ENCODE measurements around the gene P4HA1.
A peak's percentile ranks its signal among the peaks of the same experiment; 100 is the strongest.
"Not testable (repeated sequence)": the region's sequence is repeated elsewhere in the genome, so short reads cannot be mapped to it uniquely, and the experiment has no call there.

The P4HA1 gene

DNA sequence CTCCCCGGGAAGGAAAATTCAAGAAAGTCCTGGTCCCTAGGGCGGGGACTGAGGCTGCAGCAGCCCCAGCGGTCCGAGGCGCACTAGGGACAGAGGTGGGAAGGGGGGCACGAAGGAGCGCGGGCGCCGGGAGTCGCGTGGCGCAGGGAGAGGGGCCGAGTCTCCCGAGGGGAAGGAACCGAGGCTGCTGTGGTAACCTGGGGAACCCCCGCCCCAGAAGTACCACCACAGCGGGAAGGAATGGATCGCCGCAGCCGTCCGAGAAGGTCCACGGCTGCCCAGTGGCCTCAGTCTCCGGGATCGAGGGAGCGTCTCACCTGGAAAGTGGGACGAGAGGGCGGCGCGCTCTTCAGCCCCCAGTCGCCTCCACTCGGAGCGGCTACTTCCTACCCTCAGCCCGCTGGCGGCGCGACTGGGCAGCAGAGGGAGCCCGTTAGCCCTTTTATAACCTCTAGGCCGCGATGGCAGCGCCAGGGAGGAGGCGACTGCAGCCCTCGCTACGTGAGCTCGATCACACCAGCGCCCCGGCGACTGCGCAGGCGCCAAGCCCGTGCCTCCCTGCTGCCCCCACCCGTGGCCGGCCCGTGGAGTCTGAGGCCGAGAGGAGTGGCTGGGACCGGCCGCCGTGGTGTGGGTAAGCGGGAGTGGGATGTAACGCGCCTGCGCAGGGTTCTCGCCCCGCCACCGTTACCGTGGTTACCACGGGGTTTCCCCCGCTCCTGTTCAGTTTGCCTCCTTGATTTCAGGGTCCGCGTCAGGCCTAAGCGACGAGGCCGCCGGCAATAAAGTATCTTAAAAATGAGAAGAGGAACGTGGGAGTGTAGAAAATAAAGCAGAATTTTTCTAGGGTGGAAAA, at the start of gene P4HA1:
P4HA1 (minus strand) TSS at position 418 of the 856 bp plus-strand sequence. CDS start 21,983 bp downstream, outside the sequence.
- peak; percentile 99 for DNase-seq (ENCODE audit: low read depth, low spot score)

DNA sequence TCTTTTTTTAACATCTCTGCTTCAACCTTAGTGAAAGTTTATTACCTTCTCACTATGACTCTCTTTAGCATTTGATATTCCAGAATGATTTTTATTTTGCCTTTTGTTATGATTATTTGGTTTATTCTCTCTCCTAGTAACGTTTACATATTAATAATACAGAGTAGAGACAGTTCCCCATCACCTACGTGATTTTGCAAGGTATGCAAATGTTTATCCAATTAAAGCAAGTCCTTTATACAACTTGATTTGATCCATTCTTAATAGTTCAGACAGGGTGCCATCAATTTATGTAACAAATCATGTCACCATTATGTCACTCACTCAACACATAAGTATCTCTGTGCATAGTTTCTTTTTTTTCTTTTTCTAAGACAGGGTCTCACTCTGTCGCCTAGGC, 44.9 kb upstream of the P4HA1 start:
- no peak for DNase-seq (ENCODE audit: low read depth, low spot score)

DNA sequence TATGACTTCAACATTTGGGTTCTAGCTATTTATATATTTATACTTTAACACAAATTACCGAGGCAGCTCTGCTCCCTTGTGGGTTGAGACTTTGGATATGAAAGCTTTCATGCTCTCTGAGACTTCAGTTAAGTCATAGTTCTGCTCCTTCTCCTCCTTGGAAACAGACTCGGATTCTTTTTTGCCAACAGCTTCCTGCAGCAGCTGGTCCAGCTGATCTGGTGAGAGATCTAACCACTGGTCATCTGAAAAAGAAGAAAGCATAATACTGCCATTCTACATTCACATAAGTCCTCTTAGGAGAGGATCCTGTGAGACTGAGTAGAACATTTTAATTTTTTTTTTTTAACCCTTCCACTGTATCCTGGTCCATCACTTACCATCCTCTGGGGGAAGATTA, 42.6 kb upstream of the P4HA1 start:
- no peak for DNase-seq (ENCODE audit: low read depth, low spot score)

DNA sequence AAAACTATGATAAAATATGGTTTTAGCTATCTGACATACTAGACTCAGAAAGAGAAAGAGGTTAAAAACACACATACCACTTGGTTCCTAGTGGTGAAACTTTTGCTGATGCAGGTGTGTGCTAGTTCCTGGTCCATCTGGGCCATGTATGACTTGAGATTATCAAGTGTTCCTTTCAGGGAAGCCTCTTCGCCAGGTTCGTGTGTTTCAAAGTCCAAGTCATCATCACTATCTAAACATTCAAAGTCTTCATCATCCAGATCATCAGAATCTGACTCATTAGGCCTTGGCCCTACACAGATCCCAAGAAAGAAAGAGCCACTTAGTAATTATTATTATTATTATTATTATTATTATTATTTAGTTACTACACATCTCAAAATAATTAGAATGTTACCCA, 40.0 kb upstream of the P4HA1 start:
- no peak for DNase-seq (ENCODE audit: low read depth, low spot score)

DNA sequence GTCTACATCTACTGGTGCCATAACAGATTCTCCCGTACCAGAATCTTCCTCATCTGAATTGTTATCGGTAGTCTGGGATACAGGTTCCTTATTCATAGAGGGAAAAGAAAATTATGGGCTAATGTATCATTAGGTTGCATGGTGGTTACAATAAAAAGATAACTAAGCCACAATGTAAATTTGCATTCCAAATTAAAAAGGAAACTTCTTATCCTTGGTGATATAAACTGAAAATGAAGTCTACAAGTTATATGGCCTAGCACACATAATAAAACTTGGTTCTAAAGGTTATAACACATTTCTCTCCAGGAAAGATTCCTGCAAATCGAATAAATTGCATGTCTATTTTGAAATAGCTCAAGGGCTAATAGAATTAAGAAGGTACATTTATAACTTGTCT, 38.1 kb upstream of the P4HA1 start:
- no peak for DNase-seq (ENCODE audit: low read depth, low spot score)

DNA sequence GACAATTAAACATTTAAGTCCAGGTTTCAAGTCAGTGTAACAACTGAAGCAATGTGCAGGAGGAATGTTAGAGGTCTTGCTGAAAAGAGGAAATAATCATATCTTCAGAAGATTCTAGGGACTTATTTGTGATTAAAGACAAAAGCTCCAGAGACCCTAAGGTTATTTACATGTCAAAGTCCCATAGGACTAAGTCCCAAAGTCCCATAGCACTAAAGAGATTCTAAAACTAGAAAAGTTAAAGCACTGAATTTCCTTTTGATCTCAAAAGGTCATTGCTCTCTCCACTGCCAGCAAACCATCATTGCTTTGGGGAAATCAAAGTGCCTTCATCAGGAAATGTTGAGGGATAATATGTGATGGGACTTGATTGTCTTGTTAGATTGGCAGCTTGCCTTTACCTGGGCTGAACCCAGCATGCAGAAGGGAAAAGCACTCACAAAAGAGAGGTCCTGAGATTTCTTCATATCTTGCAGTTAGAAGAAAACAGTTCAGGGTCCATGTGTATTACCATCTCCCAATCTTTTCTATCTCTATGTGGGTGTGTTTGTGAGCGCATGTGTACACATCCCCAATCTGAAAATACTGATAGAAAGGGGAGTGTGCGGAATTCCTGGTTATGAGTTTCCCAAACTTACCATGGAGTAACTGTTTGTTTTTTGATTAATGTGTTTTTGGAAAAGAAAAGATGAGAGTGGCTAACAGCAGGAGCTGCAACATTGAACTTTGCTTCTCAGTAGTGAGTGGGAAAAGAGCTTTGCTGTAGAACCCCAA, 35.4 kb upstream of the P4HA1 start:
- DNase-seq (ENCODE audit: low read depth, low spot score): no peak

DNA sequence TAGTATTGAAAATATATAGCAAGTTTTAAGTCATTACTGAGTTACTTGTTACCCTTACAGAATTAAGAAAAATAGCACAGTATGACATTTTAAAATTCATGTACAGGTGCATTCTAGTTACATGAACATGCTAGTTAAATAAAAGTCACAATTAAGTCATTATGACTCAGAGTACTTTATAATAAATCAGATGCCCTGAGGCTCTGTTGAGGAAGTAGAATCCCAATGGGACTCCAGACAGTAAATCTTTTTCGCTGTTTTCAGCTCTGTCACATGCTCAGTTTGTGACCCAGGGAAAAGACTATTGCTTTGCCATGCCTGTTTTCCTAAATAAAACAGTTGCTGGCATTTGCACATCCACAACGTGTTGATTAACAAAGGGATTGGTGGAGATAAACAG, 34.6 kb upstream of the P4HA1 start:
- no peak for DNase-seq (ENCODE audit: low read depth, low spot score)

DNA sequence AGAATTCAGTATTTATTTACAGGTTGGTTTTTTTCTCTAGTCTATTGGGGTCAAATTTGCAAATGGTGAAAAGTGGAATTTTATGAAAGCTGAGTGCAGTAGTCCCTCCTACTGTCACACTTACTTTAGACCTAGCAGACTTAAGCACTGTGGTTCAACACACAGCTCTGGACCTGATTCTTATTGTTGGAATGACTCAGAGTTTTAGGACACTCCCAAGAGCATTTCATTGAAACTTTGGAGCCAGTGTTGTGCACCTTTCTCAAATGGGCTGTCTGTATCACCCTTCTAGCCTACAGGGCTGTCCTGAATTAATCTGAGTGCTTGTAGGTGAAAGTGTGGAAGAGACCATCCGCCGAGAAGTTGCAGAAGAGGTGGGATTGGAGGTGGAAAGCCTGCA, 29.7 kb upstream of the P4HA1 start:
- no peak for DNase-seq (ENCODE audit: low read depth, low spot score)

DNA sequence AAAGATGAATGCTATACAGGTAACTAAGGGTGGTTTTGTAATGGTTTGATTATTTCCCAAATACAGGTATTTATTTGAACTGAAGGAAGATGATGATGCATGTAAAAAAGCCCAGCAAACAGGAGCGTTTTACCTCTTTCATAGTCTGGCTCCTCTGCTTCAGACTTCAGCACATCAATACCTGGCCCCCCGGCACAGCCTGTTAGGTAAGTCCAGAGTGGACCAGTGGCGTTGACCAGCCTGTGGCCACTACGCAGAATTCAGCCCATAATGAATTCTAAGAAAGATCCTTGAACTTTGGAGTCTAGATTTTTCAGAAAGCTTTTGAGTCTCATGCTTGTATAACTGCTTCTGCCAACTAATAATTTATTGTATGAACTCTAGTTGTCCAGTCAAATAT, 23.3 kb upstream of the P4HA1 start:
- DNase-seq (ENCODE audit: low read depth, low spot score): no peak

DNA sequence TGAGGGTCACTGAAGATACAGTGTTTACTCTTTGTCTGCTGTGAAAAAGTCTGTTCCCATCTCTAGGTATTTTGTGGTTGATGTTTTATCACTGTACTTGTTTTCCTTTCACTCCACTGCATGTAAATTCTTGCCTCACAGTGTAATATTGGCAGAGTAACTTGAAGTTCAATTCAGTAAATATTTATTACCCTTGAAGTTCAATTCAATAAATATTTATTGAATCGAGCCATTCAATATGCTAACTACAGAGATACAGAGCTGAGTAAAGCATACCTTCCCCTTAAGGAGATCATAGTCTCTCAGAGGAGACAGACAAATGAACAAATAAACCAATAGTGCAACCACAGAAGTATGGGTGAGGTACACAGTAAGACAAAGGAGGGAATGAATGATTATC, 22.8 kb upstream of the P4HA1 start:
- no peak for DNase-seq (ENCODE audit: low read depth, low spot score)

DNA sequence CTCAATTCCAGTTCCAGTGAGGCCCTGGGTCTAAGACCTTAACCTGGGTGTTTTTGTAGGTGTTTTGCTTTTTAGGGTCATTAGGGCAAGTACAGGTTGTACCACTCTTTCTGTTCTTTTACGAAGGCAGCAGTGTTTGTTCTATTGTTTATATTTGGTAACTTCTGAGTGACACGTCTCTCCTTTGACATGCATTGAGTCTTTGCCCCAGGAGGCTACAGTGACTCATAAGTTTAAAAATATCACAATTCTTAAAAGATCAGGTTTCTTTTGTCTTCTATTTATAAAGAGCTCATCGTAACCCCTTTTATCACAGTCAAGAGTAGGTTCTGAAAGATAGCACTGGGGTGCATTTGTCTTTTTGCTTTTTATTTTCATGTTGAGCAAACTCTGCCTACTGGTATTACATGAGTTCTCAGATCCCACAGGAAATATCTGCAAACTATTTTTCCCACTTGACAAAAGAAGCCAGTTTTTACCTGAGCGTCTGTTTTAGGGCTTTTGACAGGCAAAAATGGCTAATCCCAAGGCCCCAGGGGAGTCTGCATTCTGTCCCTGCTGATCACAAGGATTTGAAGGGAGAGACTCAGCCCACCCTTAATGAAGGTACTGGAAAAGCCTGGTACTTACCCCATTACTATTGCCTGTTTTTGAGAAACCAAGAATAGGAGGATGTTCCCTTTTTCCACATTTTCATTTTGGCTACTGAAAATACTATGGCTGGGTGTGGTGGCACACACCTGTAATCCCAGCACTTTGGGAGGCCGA, 21.5 kb upstream of the P4HA1 start:
- peak; percentile 18 for DNase-seq (ENCODE audit: low read depth, low spot score)

DNA sequence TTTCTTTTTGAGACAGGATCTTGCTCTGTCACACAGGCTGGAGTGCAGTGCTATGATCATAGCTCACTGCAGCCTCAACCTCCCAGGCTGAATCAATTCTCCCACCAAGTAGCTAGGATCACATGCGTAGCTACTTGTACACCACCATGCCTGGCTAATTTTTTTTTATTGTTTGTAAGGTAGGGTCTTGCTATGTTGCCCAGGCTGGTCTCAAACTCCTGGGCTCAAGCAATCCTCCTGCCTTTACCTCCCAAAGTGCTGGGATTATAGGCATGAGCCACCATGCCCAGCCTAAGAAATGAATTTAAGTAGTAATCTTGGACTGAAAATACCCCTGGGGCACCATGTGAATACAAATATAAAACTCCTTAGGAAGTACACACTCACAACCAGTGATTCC, 19.4 kb upstream of the P4HA1 start:
- DNase-seq (ENCODE audit: low read depth, low spot score): no peak

DNA sequence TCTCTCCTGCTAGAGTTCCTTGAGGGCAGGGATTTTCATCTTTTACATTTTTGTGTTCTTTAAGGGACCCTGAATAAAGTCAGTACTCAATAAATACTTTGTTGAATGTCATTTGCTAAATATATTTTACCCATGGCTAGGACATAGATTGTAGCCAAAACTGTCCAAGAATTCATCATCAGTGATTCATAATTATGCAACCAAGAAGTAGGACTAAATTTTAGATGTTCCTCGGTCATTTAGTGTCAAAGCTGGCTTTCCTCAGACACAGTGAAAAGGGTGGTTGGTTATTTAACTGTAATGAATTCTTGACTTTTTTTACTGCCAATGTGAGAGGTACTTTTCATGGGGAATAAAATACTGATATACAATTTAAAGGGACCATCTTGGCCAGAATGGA, 16.9 kb upstream of the P4HA1 start:
- DNase-seq (ENCODE audit: low read depth, low spot score): no peak

DNA sequence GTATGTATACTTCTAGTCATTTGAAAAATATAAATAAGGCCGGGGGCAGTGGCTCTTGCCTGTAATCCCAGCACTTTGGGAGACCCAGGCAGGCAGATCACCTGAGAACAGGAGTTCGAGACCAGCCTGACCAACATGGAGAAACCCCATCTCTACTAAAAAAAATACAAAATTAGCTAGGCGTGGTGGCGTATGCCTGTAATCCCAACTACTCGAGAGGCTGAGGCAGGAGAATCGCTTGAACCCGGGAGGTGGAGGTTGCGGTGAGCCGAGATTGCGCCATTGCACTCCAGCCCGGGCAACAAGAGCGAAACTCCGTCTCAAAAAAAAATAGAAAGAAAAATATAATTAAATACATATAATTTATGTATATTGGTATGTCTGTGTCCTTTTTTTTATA, 15.4 kb upstream of the P4HA1 start:
- DNase-seq (ENCODE audit: low read depth, low spot score): not testable (repeated sequence)

DNA sequence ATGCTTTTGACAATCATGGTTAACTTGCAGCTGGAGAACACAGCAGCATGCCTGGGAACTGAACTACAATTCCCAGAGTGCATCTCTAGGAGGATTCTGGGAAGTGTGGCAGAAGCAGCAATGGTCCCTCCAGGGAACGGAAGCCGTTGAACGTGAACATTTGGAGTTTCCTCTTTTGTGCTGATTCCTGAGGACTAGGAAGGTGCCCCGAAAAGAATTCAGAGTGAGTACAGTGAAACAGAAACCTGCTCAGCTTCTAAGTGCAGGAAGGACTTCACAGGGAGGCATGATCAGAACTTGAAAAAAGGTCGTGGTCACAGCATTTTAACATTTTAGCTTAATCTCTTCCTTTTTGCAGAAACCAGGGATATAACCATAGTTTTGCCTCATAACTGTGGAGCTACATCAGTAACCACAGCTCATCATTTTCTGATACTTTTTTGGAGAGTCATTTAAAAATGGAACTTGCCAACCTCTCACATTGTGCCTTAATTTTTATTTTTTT, 13.7 kb upstream of the P4HA1 start, which contains the start of gene NUDT13:
NUDT13 (plus strand) TSS at position 111 of the 505 bp plus-strand sequence. CDS start 3,911 bp downstream, outside the sequence.
- peak; percentile 72 for DNase-seq (ENCODE audit: low read depth, low spot score)

DNA sequence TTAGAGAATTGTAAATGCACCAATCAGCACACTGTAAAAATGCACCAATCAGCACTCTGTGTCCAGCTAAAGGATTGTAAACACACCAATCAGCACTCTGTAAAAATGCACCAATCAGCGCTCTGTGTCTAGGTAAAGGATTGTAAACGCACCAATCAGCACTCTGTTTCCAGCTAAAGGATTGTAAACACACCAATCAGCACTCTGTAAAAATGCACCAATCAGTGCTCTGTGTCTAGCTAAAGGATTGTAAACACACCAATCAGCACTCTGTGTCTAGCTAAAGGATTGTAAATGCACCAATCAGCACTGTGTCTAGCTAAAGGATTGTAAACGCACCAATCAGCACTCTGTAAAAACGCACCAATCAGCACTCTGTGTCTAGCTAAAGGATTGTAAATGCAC, 12.6 kb upstream of the P4HA1 start:
- DNase-seq (ENCODE audit: low read depth, low spot score): not testable (repeated sequence)

DNA sequence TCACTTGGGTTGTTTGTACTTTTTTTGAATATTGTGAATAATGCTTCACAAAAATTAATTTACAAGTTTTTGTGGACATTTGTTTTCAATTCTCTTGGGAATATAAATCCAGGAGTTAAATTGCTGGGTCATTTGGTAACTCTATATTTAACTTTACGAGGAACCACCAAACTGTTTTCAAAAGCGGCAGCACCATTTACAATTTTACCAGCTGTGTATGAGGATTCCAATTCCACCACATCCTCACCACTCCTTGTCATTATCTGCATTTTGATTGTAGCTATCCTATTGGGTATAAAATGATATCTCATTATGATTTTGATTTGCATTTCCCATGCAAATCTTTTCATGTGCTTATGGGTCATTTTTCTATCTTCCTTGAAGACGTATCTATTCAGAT, 9.6 kb upstream of the P4HA1 start:
- no peak for DNase-seq (ENCODE audit: low read depth, low spot score)

DNA sequence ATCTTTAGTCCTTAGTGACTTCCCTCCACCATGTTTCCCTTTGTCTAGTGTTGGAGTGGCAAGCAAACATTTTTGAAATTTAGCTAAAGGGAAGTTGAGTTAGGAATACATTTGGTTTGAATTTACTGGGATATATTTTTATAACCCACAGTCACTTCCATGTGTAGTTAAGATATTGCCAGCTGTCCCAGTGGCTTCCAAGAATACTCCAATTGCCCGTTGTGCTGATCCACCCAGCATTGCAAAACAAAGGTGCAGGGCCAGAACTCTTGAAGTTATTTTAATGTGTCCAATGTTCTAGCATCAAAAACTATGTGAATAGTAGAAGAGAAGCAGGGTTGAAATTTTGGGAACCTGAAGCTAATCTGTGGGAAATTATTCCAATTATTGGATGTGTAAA, 2.5 kb upstream of the P4HA1 start:
- no peak for DNase-seq (ENCODE audit: low read depth, low spot score)

DNA sequence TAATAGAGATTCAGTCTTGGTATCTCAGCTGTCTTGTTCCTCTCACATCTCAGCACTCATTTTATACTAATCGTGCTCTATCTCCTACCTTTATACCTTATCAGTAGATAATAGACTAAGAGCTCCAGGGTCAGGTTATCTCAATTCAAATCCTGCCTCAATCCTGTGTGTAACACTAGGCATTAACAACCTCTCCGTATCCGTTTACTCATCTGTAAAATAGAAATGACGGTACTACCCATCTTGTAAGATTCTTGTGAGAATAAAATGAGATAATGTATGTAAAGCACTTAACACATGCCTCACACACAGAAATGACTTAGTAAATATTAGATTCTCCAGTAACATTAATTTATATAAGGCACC, 622 bp upstream of the P4HA1 start:
- DNase-seq (ENCODE audit: low read depth, low spot score): no peak

DNA sequence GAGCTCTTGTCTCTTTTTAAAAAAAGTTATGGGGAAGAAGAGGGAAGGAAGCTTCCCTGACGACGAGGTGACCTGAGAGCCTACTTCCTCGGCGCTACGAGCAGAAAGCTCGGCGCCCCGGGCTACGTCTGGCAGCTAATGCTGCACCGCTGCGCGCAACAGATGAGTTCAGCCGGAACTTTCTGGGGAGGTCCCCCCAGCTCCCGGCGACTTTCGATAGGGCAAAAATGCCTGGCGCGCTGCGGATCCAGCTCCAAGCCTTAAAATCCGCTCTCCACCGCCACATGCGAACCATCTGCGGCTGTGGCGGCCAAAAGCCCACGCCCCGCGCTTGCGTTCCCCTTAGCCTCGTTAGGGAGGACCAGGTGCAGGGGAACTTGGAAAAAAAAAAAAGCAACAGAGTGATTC, 621 bp downstream of the P4HA1 start:
- DNase-seq (ENCODE audit: low read depth, low spot score): peak; percentile 87

DNA sequence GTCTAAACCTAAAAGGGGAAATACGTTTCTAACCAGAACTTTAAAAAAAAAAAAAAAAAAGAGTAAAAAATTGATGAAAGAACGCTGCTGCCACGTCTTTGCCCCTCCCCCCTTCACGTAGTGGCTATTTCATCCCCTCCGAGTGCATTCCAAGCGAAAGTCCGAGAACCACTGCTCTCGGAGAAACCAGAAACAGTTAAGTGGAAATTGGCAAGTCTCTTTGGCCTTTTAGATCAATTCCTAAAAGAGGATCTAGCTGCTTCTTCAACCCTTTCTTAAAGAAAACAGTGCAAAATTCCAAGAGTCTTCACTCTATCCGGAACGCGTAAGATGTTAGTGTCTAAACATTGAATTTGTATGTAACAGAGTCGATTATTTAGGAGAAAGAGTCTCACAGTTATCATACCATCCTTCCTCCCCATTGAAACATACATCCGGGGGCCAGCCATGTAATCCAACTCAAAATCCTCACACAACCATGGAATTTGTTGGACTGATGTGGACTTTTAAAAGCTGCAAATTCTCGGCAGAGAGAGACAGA, 1.1 kb downstream of the P4HA1 start:
- peak; percentile 68 for DNase-seq (ENCODE audit: low read depth, low spot score)

Measured in ELF-1 (cell line).